Activated CD8-positive, alpha-beta memory T cell treated with anti-CD3 and anti-CD28 coated beads for 24 hours (primary cell): ENCODE data around the gene CD40.

ENCODE experiments used
- DNase-seq: peaks from one replicate; pipeline ENCODE4 v3.0.0-alpha.2; 2020

The CD40 gene

DNA sequence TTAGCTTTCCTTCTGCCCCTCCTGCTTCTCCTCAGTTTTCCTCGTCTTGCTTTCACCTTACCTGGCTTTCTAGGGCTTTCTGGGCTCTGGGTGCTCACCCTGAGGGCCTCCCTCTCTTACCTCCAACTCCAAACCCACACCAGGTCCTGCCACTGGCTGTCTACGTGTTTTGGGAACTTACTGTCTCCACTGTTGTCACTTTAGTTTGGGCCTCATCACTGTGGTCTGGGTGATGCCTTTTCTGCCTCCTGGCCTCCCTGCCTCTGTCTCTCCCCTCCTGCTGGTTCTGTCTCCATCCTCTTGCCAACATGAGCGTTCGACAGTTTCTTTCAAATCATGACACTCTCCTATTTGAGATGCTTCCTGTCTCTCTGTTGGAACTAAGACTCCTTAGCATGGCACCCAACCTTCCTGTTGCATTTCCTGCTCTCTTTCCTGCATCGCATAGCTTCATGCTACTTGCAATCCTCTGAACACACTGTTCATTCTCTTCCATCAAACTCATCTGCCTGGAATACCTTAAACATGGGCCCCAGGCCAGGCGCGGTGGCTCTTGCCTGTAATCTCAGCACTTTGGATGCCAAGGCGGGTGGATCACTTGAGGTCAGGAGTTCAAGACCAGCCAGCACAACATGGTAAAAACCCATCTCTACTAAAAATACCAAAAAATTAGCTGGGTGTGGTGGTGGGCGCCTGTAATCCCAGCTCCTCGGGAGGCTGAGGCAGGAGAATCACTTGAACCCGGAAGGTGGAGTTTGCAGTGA lies 5.5 kb downstream of the CD40 start:
- no peak for DNase-seq

DNA sequence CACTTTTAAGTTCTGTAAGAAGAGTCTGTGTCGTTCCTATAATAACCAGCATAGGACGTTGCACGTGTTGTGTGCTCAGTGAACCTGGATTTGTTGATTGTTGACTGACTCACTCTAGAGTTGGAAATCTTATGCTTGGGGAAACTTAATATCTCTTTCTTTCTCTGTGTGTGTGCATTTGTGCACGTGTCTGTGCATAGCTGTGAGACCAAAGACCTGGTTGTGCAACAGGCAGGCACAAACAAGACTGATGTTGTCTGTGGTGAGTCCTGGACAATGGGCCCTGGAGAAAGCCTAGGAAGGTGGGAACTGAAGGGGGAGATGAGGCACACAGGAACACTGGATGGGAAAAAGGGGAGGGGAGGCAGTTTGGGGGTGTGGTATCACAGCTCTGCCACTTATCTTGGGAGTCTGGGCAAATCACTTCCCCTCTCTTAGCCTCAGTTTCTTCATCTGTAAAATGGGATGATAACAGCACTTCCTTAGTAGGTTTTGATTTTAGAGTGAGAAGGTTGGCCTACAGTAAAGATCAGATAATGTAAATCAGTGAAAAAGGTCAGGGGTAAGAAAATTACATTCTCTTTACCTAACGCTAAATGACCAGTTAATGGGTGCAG lies 8.4 kb downstream of the CD40 start:
- no peak for DNase-seq

- no peak for DNase-seq
Observed at GRCh38 chr20:46127396-46128010, 9.4 kb downstream of the CD40 start.

GRCh38 chr20:46128310-46129151 lies 10.4 kb downstream of the CD40 start:
- DNase-seq = no peak

DNA sequence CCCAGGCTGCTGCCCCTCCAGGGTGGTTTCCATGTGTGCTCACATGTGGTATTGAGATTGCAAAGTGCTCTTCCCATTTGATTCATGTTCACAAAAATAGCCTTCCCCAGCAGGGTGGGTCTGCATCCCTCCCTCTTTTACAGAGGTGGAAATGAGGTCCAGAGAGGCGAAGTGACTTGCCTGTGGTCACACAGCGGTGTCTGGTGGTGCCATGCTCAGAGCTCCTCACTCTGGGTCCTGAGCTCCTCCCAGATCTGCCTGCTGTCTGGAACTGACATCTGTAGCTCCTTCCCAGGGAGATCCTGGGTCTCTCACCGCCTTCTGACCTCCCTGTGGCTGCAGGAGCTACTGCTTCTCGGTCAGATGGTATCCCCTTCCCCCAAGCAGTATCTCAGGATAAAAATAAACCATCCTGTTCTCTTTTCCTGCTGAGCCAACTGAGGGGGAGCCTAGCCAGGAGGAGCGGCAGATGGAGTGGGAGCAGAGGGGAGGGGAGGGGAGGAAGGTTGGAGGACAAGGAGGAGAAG lies 11.9 kb downstream of the CD40 start:
- no peak for DNase-seq

DNA sequence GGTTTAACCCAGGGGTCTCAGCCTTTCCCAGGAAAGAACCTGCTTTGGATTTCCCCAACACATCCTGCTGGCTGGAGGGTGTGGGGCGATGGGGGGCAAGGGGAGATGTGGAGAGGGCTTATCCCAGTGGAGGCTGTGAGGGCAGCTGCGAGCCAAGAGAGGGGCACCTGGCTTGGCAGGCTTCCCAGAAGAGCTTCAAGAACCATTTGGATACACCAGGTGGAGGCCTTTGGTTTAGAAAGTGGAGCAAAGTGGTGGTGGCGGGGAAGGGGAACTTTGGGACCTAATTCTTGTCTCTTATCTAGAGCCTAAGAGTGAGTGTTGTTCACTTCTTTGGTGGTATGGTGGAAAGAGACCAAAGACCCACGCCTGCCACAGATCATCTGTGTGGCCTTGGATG lies 12.4 kb downstream of the CD40 start:
- no peak for DNase-seq

DNA sequence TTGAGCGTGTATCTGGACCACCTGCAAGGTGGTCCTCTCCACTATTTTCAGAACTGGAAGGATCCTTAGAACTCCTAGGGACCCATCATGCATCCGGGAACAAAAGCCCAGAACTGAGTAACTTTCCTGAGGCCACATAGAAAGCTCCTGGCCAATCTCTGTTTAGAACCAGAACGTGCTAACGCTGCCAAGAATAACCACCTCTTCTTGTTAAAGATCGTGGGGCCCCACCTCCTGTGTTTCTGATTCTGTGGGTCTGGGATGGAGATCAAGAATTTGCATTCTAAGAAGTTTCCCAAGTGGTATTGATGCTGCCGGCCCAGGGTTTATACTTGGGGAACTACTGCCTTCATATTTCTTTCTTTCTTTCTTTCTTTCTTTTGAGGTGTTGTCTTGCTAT lies 13.3 kb downstream of the CD40 start:
- no peak for DNase-seq

DNA sequence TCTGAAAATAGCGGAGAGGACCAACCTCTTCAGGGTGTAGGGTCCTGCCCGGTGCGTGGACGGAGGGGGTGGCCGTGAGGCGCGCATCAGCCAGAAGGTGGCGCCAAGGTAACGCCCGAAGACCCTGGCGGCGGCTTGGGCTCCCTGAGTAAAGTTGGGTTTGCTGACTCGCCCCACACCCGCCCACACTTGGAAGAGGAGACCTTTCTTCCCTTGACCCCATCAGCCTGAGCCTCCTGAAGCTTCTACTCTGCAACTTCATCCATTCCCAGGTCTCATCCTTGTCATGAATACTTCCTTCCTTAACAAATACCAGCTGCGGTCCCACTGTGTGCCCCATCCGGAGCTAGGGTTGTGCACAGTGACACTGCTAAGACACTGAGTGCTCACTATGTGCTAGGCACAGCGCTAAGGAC lies 14.6 kb downstream of the CD40 start:
- peak; percentile 82 for DNase-seq

GRCh38 chr20:46133886-46134654 lies 16.0 kb downstream of the CD40 start:
- no peak for DNase-seq

DNA sequence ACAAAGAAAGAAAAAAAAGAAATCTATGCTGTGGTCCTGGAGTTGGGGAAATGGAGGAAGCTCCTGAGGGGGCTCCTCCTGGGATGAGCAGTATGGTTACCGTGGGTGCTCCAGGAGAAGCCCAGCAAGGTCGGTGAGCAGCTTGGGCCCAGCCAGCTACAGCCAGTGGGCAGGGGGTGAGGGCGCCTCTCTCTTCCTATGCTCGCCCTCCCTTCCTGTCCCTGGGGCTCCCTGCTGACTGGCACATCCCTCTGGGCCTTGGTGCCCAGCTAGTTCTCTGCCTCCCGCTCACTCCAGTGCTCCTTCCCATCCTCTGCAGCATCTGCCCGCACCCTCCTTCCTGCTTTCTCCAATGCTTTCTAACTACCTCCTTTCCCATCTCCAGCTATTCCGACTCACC lies 16.6 kb downstream of the CD40 start:
- DNase-seq = no peak

GRCh38 chr20:46135856-46136633 lies 17.9 kb downstream of the CD40 start:
- no peak for DNase-seq

DNA sequence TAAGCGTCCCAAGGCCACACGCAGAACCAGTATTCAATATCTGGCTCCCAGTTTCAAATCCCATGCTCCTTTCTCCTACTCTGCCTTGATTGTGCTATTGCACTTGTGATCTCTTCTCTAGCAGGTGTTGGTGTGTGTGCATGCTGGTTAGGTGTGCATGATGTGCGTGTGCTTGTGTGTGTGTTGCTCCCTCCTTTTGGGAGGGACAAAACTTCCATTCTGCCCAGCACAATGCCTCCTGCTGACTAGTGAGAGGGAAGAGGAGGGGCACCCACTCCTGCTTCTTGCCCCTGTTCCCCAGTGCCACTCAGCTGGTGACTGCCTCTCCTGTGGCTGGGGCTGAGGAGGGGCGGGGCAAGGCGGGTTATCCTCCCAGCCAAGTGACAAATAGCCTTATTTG lies 19.7 kb downstream of the CD40 start:
- DNase-seq = no peak

DNA sequence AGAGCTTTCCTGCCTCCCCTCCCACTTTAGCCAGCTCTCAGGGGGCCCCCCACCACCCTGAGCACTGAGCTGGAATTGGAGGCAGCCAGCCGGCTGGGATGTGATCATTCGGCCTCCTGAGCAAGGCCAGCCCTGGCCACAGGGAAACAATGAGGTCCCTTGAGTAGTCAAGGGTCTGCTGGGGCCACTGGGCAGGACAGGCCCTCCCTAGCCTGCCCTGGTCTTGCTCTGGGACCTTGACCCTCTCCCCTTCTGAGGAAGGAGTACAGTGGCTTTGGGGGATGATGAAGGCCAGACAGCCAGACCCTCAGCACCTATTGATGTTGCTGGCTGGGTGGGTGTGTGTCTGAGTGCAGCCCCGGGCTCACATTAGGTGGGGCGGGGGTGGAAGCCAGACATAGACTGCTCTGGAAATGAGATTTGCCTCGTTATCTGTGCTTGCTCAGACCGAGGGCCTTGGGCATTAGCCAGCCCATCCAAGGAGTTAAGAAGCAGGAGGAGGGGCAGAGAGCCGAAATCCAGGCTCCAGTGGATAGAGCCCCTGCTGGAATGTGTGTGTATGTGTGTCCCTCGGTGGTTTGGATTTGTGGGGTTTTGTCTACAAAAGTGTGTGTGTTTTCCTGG lies 21.3 kb downstream of the CD40 start:
- no peak for DNase-seq

DNA sequence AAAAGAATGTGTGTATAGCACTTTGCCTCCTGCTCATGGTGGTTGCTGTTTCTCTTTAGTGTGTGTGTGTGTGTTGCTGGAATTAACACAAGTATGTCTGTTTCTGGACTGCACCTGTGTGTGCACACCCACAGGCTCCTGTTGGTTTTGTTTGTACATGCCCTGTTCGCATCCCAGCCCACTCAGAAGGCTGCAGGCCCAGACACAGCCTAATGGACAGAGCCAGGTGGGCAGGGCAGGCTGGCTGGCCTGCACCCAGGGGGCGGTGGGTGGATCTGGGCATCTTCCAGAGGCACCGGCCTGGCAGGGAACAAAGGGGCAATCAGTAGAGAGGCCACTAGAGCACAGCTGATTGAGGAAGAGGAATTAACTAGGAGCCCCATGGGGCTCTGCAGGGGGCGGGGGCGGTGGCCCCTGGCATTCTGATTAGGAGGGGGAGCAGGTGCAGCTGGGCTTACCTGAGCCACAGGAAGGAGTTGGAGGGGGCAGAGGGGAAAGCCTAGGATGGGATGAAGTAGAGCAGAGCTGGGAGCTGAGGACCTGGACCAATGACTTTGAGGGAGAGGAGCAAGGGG lies 21.9 kb downstream of the CD40 start:
- no peak for DNase-seq

GRCh38 chr20:46142124-46142523 lies 24.0 kb downstream of the CD40 start:
- no peak for DNase-seq

GRCh38 chr20:46144432-46145025 lies 26.4 kb downstream of the CD40 start:
- DNase-seq = no peak

DNA sequence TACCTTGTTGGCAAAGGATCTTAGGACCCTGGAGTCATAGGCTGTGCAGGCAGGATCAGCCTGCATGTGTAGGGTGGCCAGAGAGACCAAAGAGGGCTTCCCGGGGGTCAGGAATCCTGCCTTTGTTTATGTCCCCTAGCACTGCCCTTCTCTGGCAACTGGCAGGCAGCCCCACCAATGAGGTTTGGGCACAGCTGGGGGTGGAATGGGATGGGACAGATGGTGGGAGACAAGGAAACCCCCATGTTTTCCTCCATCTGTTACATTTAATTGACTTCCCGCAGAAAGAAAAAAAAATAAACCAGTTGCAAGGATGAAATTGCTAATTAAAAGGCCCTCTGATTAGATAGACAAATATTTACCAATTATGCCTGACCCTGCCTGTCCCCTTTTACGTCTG lies 27.6 kb downstream of the CD40 start:
- no peak for DNase-seq

GRCh38 chr20:46148313-46149208 lies 30.4 kb downstream of the CD40 start:
- DNase-seq = no peak

GRCh38 chr20:46150943-46151342 lies 32.8 kb downstream of the CD40 start:
- DNase-seq = no peak
